Gastrocnemius medialis (tissue), 4 donors: ENCODE data around the gene NCR3LG1.

Experiments used
- CTCF ChIP-seq, 5 experiments: fragments of 450-650 bp in 3 of 5; fragments of 200-600 bp in 2 of 5; sonication (generic) in 2 of 5; IDR thresholded peaks in 4 of 5; conservative IDR thresholded peaks in 1 of 5; 1 replicate in 4 of 5; 2 replicates in 1 of 5; pipeline ENCODE4 v1.5.1; 2016 to 2019; ENCODE audit warnings: antibody characterized with exemption in 5 of 5, mild to moderate bottlenecking in 3 of 5, moderate library complexity in 3 of 5
- POLR2A ChIP-seq, 2 donors: fragments of 450-650 bp; IDR thresholded peaks; one replicate each; pipeline ENCODE4 v1.6.1; 2017; ENCODE audit warnings: antibody characterized with exemption in 2 of 2, mild to moderate bottlenecking in 2 of 2, moderate library complexity in 2 of 2

- TF ChIP-seq POLR2A (IDR thresholded peaks at IDR 0.05) = no peak
- TF ChIP-seq CTCF (IDR thresholded peaks at IDR 0.05 in 4 of 5, conservative IDR thresholded peaks at IDR 0.05 in 1 of 5) = no peak
These were observed 57.0 kb downstream of the NCR3LG1 start for GRCh38 chr11:17408641-17409040.
